GM19035 (cell line): ENCODE data around the gene PLXND1.

ENCODE experiments used
- ATAC-seq: cut with Tn5 transposase; IDR thresholded peaks from one replicate; pipeline ENCODE4 v1.9.1; 2021; ENCODE audit not compliant: unreplicated experiment

The PLXND1 gene

DNA sequence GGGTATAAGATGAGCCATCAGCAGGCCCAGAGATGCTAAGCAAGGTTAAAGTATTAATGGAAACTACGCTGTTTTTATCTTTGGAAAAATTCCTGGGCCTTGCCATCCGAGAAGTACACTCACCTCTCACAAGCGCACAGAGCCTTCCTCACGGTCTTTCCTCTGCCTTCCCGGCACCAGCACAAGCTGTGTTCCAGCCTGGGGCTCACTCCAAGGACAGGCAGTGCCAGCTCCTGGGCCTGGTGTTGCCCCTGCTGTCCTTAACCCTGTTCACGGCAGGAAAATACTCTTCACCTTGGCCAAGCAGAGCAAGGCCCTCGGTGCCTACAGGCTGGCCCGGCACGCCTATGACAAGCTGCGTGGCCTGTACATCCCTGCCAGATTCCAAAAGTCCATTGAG, 92.4 kb downstream of the PLXND1 start:
- ATAC-seq: no peak

DNA sequence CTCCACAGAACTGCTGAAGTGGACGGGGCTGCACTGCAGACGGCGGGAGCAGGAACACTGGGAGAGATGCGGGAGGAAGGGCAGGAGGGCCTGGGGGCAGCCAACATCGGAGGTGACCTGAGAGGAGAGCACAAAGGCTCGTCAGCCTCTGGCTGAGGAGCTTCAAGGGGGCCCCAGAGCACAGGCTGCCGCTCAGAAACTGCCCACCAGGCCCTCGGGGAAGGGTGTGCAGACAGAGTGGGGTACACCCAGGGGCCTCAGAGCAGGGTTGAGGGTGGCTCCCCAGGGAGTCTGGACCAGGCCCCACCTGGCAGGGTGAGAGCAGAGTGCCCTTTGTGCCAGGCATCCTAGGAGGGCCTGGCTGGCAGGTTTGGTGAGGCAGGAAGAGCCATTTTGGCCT, 92.8 kb downstream of the PLXND1 start:
- no peak for ATAC-seq

DNA sequence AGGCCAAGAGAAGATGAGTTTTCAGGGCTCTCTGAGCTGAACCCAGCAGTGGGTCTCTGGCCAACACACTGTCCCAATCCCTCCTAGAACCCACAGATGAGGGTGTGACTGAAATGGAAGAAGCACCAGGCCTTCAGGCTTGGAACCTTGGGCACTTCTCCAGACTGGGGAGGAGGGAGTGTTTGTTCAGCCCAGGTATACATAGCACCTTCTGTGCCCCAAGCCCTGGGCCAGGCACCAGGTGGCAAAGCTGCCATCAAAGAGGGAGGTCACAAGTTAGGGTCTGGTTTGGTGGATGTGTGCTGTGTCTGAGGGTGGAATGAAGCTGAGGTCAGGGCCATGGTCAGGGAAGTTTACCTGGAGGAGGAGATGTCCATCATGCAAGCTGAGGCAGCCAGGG, 93.9 kb downstream of the PLXND1 start:
- no peak for ATAC-seq

DNA sequence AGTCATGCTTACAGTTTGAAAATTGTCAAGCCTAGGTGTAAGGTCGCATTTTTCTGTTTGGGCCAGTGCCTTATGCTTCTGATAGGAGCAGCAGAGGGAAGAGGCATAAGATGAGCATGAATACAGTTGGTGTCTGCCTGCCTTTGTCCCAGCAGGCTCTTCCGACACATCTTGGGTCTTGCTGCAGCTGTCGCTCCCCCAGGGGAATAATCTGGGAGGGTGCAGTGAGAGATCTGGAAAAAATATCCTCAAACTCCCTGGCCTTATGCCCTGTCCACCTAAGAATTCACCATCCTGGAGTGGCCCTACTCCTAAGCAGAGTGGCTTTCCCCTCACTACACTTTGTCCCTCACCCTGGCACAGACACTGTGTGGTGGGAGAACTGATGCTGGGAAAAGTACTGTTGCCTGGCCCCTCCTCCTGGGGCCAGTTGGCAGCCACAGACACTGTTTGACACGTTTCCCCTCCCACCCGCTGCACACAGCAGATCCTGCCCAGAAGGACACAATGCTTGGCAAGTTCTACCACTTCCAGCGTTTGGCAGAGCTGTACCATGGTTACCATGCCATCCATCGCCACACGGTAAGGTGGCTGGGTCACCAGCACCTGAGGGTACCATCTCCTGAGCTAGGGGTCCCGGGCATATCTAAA, 99.2 kb downstream of the PLXND1 start:
- ATAC-seq: no peak

DNA sequence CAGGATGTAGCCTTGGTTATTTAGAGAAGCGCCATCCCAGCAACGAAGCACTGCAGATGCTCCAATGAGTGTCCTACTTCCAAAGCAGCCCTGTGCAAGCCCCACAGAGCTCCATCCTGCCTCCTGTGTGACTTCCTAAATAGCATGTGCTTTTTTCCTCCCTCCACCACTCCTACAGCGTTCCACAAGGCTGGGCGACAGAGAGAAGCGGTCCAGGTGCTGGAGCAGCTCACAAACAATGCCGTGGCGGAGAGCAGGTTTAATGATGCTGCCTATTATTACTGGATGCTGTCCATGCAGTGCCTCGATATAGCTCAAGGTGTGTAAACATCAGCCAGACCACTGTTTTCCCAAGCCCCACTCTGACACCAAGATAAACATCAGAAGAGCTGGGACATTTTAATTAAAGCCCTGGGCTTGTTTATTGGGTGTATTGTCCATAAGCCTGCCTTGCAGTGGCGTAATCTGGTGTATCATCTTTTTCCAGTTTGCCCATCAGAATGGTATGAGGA, 100.2 kb downstream of the PLXND1 start:
- ATAC-seq: no peak

DNA sequence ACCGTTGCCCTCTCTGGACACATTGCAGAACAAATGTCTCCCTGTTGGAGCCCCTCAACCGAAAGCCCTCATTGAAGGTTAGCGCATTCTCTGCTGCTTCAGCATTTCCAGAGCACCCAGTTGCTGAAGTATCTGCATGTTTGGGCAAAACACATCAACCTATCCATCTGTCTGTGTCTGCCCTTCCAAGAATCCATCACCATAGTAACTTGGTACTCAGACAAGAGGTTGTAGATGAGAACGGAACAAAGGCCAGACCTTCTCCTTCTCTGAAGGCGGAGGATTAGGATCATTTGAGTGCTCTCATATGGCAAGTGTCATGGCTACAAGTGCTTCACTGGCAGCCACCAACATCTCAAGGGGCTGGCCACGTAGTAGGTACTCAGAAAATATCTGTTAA, 101.1 kb downstream of the PLXND1 start:
- no peak for ATAC-seq
